Vagina (tissue), 2 donors: Measurements from ENCODE around the gene RPP38. TPM values are rescaled to one million over a fixed set of nuclear protein-coding genes. Genes with fewer than 3 reads are reported as not detected.

Experiments used
- DNase-seq, 2 donors: peaks; one replicate each; pipeline ENCODE4 v3.0.0-alpha.2; 2017; ENCODE audit errors: extremely low spot score in 2 of 2
- H3K27ac ChIP-seq: fragments of 200-600 bp; sonication (generic); one replicate; pipeline ENCODE4 v1.5.1; 2019
- H3K27me3 ChIP-seq: fragments of 200-600 bp; sonication (generic); one replicate; pipeline ENCODE4 v1.5.1; 2019
- H3K36me3 ChIP-seq, 2 donors: fragments of 200-600 bp; sonication (generic); one replicate each; pipeline ENCODE4 v1.5.1; 2017 to 2019
- H3K4me1 ChIP-seq: fragments of 200-600 bp; sonication (generic); one replicate; pipeline ENCODE4 v1.5.1; 2019
- H3K4me3 ChIP-seq, 2 donors: fragments of 200-600 bp; sonication (generic); 1 replicate in 1 of 2; 2 replicates in 1 of 2; pipeline ENCODE4 v1.5.1; 2016 to 2019
- H3K9me3 ChIP-seq: fragments of 200-600 bp; sonication (generic); one replicate; pipeline ENCODE4 v1.5.1; 2019
- POLR2A ChIP-seq, 2 donors: fragments of 450-650 bp; IDR thresholded peaks; one replicate each; pipeline ENCODE4 v1.6.1; 2017; ENCODE audit warnings: antibody characterized with exemption in 2 of 2, mild to moderate bottlenecking in 2 of 2, moderate library complexity in 2 of 2
- POLR2AphosphoS5 ChIP-seq, 2 donors: sonication (generic); formaldehyde crosslinking; IDR thresholded peaks; one replicate each; pipeline ENCODE4 v1.9.0; 2017; ENCODE audit warnings: antibody characterized with exemption in 2 of 2, mild to moderate bottlenecking in 2 of 2, low read depth in 1 of 2; ENCODE audit not compliant: insufficient read depth in 1 of 2
- intact Hi-C: fragments of 100-400 bp; cut with DNase I; formaldehyde crosslinking; loops from one replicate; pipeline ENCODE4 v1.15.1; 2023
- total RNA-seq: library from RNA; depleted of rRNA; stranded (reverse); fragments of >200 nt; gene quantifications from one replicate; pipeline ENCODE4 v1.2.3, GENCODE V29; 2016
- TF ChIP-seq, protein P1 (sequence below), 3 experiments: fragments of 450-650 bp in 2 of 3; fragments of 200-600 bp in 1 of 3; sonication (generic) in 1 of 3; IDR thresholded peaks; one replicate each; pipeline ENCODE4 v1.5.1; 2017 to 2019; ENCODE audit warnings: antibody characterized with exemption in 3 of 3, mild to moderate bottlenecking in 2 of 3, moderate library complexity in 2 of 3

The RPP38 gene
- total RNA-seq, 1 donor from 2014 or later = 14.2 TPM

GRCh38 chr10:15058689-15059088 lies 38.5 kb upstream of the RPP38 start:
- H3K4me3 ChIP-seq = no peak overlapping the region
- TF ChIP-seq, protein P1, sequence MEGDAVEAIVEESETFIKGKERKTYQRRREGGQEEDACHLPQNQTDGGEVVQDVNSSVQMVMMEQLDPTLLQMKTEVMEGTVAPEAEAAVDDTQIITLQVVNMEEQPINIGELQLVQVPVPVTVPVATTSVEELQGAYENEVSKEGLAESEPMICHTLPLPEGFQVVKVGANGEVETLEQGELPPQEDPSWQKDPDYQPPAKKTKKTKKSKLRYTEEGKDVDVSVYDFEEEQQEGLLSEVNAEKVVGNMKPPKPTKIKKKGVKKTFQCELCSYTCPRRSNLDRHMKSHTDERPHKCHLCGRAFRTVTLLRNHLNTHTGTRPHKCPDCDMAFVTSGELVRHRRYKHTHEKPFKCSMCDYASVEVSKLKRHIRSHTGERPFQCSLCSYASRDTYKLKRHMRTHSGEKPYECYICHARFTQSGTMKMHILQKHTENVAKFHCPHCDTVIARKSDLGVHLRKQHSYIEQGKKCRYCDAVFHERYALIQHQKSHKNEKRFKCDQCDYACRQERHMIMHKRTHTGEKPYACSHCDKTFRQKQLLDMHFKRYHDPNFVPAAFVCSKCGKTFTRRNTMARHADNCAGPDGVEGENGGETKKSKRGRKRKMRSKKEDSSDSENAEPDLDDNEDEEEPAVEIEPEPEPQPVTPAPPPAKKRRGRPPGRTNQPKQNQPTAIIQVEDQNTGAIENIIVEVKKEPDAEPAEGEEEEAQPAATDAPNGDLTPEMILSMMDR (IDR thresholded peaks at IDR 0.05) = no peak
- TF ChIP-seq POLR2AphosphoS5 (IDR thresholded peaks at IDR 0.05; ENCODE audit: insufficient read depth in 1 of 2, low read depth in 1 of 2) (no peak), POLR2A (IDR thresholded peaks at IDR 0.05) (no peak)
- DNase-seq = no peak
- no peaks in the 10 kb centered on the region for H3K9me3 ChIP-seq
- no peaks in the 10 kb centered on the region for H3K4me1 ChIP-seq
- H3K27me3 ChIP-seq = no peaks in the 10 kb centered on the region
- intact Hi-C loops = no loop called here
- H3K36me3 ChIP-seq = no peaks in the 10 kb centered on the region
- H3K27ac ChIP-seq = no peak overlapping the region

DNA sequence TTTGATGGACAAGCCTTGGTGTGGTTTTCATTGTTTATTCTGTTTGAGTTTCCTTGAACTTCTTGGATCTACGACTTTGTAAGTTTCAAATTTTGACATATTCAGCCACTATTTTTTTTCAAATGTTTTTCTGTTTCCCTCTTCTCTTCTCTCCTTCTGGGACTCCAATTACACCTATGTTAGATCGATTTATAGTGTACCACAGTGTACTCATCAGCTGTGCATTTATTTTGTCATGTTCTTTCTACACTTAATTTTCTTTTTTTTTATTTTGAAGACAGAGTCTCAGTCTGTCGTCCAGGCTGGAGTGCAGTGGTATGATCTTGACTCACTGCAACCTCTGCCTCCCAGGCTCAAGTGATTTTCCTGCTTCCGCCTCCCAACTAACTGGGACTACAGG lies 37.2 kb upstream of the RPP38 start:
- DNase-seq = no peak
- H3K27me3 ChIP-seq = no peaks in the 10 kb centered on the region
- no peaks in the 10 kb centered on the region for H3K4me1 ChIP-seq
- intact Hi-C loops = no loop called here
- no peaks in the 10 kb centered on the region for H3K9me3 ChIP-seq
- no peak for TF ChIP-seq POLR2A (IDR thresholded peaks at IDR 0.05)
- no peak for TF ChIP-seq POLR2AphosphoS5 (IDR thresholded peaks at IDR 0.05; ENCODE audit: insufficient read depth in 1 of 2, low read depth in 1 of 2)
- TF ChIP-seq, protein P1 (IDR thresholded peaks at IDR 0.05) = no peak
- no peak overlapping the region for H3K4me3 ChIP-seq
- no peak overlapping the region for H3K27ac ChIP-seq
- no peaks in the 10 kb centered on the region for H3K36me3 ChIP-seq

GRCh38 chr10:15060638-15061037 lies 36.5 kb upstream of the RPP38 start:
- no peak for DNase-seq
- no peak overlapping the region for H3K27ac ChIP-seq
- intact Hi-C loops = no loop called here
- no peak overlapping the region for H3K4me3 ChIP-seq
- no peaks in the 10 kb centered on the region for H3K36me3 ChIP-seq
- H3K4me1 ChIP-seq = no peaks in the 10 kb centered on the region
- TF ChIP-seq POLR2AphosphoS5 (IDR thresholded peaks at IDR 0.05; ENCODE audit: insufficient read depth in 1 of 2, low read depth in 1 of 2) (no peak), POLR2A (IDR thresholded peaks at IDR 0.05) (no peak)
- TF ChIP-seq, protein P1 (IDR thresholded peaks at IDR 0.05) = no peak
- no peaks in the 10 kb centered on the region for H3K9me3 ChIP-seq
- no peaks in the 10 kb centered on the region for H3K27me3 ChIP-seq

DNA sequence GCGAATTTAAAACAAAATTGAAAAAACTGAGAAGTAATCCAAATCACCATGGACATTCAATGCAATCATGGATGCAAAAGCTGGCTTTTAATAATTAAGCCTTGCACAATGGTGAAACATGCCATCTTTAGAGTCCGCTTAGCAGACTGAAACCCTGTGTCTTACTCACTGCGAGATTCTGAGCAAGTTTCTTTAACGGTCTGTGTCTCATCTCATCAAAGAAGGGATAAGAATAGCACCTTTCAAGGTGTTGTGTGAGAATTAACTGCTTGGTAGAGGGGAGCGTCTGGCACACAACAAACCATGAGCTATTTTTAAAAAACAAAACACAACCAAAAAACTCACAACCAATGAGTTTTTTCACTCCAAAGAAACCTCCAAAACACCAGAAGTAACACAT lies 30.0 kb upstream of the RPP38 start:
- TF ChIP-seq POLR2AphosphoS5 (IDR thresholded peaks at IDR 0.05; ENCODE audit: insufficient read depth in 1 of 2, low read depth in 1 of 2) (no peak), POLR2A (IDR thresholded peaks at IDR 0.05) (no peak)
- TF ChIP-seq, protein P1 (IDR thresholded peaks at IDR 0.05) = no peak
- Histone ChIP-seq H3K4me1 (no peaks in the 10 kb centered on the region), H3K4me3 (no peak overlapping the region), H3K9me3 (no peaks in the 10 kb centered on the region), H3K36me3 (no peaks in the 10 kb centered on the region), H3K27me3 (no peaks in the 10 kb centered on the region), H3K27ac (no peak overlapping the region)
- intact Hi-C loops = no loop called here
- DNase-seq = no peak

- Histone ChIP-seq H3K4me3 (no peak overlapping the region), H3K36me3 (no peaks in the 10 kb centered on the region), H3K27ac (no peak overlapping the region), H3K27me3 (no peaks in the 10 kb centered on the region), H3K4me1 (no peaks in the 10 kb centered on the region), H3K9me3 (no peaks in the 10 kb centered on the region)
- TF ChIP-seq, protein P1 (IDR thresholded peaks at IDR 0.05) = no peak
- no peak for TF ChIP-seq POLR2AphosphoS5 (IDR thresholded peaks at IDR 0.05; ENCODE audit: insufficient read depth in 1 of 2, low read depth in 1 of 2)
- TF ChIP-seq POLR2A (IDR thresholded peaks at IDR 0.05) = no peak
- DNase-seq = no peak
- intact Hi-C loops = no loop called here
Measured at GRCh38 chr10:15068802-15069201, 28.4 kb upstream of the RPP38 start.
